Tibial nerve (tissue), 4 donors: ENCODE data around the gene RABEP2.

Source experiments
- EP300 ChIP-seq, 2 donors: sonication (generic); formaldehyde crosslinking; IDR thresholded peaks; one replicate each; pipeline ENCODE4 v1.6.1; 2017; ENCODE audit warnings: antibody characterized with exemption in 2 of 2, mild to moderate bottlenecking in 1 of 2
- POLR2A ChIP-seq, 2 donors: fragments of 450-650 bp; IDR thresholded peaks; one replicate each; pipeline ENCODE4 v1.6.1; 2017; ENCODE audit warnings: antibody characterized with exemption in 2 of 2, mild to moderate bottlenecking in 2 of 2, moderate library complexity in 2 of 2
- TF ChIP-seq, protein P1 (sequence below), 5 experiments: fragments of 200-600 bp in 3 of 5; fragments of 450-650 bp in 2 of 5; sonication (generic) in 3 of 5; IDR thresholded peaks; one replicate each; pipeline ENCODE4 v1.5.1; 2016 to 2019; ENCODE audit warnings: antibody characterized with exemption in 5 of 5, mild to moderate bottlenecking in 3 of 5, moderate library complexity in 2 of 5

DNA sequence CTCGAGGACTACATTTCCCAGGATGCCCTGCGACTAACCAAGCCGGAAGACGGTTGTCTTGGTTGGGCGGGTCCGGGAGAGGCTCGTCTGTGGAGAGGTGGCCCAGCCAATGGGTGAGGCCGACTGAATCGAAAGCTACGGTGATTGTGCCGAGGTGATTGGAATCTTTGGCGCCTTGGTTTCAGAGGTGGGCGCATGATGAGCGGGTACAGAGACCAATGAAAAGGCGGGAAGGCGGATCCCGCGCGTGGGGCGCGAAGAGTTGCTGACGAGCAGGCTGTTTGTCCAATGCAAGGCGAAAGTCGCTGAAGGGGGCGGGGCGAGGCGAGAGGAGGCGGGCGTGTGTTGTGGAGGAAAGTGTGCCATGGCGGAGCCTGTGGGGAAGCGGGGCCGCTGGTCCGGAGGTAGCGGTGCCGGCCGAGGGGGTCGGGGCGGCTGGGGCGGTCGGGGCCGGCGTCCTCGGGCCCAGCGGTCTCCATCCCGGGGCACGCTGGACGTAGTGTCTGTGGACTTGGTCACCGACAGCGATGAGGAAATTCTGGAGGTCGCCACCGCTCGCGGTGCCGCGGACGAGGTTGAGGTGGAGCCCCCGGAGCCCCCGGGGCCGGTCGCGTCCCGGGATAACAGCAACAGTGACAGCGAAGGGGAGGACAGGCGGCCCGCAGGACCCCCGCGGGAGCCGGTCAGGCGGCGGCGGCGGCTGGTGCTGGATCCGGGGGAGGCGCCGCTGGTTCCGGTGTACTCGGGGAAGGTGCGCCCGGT is 25.8 kb upstream of the RABEP2 start, which contains the start of gene NFATC2IP:
- TF ChIP-seq, protein P1, sequence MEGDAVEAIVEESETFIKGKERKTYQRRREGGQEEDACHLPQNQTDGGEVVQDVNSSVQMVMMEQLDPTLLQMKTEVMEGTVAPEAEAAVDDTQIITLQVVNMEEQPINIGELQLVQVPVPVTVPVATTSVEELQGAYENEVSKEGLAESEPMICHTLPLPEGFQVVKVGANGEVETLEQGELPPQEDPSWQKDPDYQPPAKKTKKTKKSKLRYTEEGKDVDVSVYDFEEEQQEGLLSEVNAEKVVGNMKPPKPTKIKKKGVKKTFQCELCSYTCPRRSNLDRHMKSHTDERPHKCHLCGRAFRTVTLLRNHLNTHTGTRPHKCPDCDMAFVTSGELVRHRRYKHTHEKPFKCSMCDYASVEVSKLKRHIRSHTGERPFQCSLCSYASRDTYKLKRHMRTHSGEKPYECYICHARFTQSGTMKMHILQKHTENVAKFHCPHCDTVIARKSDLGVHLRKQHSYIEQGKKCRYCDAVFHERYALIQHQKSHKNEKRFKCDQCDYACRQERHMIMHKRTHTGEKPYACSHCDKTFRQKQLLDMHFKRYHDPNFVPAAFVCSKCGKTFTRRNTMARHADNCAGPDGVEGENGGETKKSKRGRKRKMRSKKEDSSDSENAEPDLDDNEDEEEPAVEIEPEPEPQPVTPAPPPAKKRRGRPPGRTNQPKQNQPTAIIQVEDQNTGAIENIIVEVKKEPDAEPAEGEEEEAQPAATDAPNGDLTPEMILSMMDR (IDR thresholded peaks at IDR 0.05), result peak in 1 of 5 experiments; percentile 47
- peak; percentile 75 to 93 for TF ChIP-seq EP300 (IDR thresholded peaks at IDR 0.05)
- peak in 1 of 2 donors; percentile 36 for TF ChIP-seq POLR2A (IDR thresholded peaks at IDR 0.05)
